Smooth muscle cell (in vitro differentiated cells): Measurements from ENCODE around the gene SPATA9. TPM values are rescaled to one million over a fixed set of nuclear protein-coding genes. Genes with fewer than 3 reads are reported as not detected.

ENCODE experiments used
- DNase-seq: peaks from one replicate; lab custom pipeline; 2025; ENCODE audit not compliant: unreplicated experiment; lab: John Stamatoyannopoulos, UW
- H2AFZ ChIP-seq: fragments of 200-600 bp; sonication (generic); 2 replicates; pipeline ENCODE4 v1.6.0; 2016; ENCODE audit warnings: antibody characterized with exemption, low read depth, mild to moderate bottlenecking
- H3F3A ChIP-seq: fragments of 200-600 bp; sonication (generic); 2 replicates; pipeline ENCODE4 v1.6.0; 2017; ENCODE audit warnings: antibody characterized with exemption, low read depth
- H3K27ac ChIP-seq: fragments of 200-600 bp; sonication (generic); 2 replicates; pipeline ENCODE4 v1.5.1; 2016; ENCODE audit warnings: low read depth, mild to moderate bottlenecking
- H3K27me3 ChIP-seq: fragments of 200-600 bp; sonication (generic); 2 replicates; pipeline ENCODE4 v1.6.1; 2016; ENCODE audit warnings: low read depth, mild to moderate bottlenecking
- H3K36me3 ChIP-seq: fragments of 200-600 bp; sonication (generic); 2 replicates; pipeline ENCODE4 v1.5.1; 2016; ENCODE audit warnings: low read depth
- H3K4me1 ChIP-seq: fragments of 200-600 bp; sonication (generic); 2 replicates; pipeline ENCODE4 v1.5.1; 2016; ENCODE audit warnings: low read depth
- H3K4me2 ChIP-seq: fragments of 200-600 bp; sonication (generic); 2 replicates; pipeline ENCODE4 v1.6.0; 2016; ENCODE audit warnings: mild to moderate bottlenecking
- H3K4me3 ChIP-seq: fragments of 200-600 bp; sonication (generic); 2 replicates; pipeline ENCODE4 v1.5.1; 2016; ENCODE audit warnings: mild to moderate bottlenecking
- H3K79me2 ChIP-seq: fragments of 200-600 bp; sonication (generic); 2 replicates; pipeline ENCODE4 v1.6.0; 2016; ENCODE audit warnings: low read depth, mild to moderate bottlenecking
- H3K9ac ChIP-seq: fragments of 200-600 bp; sonication (generic); 2 replicates; pipeline ENCODE4 v1.6.0; 2016; ENCODE audit warnings: low read depth
- H3K9me3 ChIP-seq: fragments of 200-600 bp; sonication (generic); replicated peaks from 2 replicates; pipeline ENCODE4 v1.5.1; 2016; ENCODE audit warnings: low read depth
- H4K20me1 ChIP-seq: fragments of 200-600 bp; sonication (generic); 2 replicates; pipeline ENCODE4 v1.6.0; 2016; ENCODE audit warnings: low read depth
- WGBS: methylation state at CpG from one replicate; pipeline ENCODE4 v1.1.7; 2016; ENCODE audit warnings: low lambda C conversion rate; 5-methylcytosine and 5-hydroxymethylcytosine counted together
- polyA plus RNA-seq: library from polyadenylated mRNA; unstranded; fragments of >200 nt; fragmentation: Nextera tagmentation; extraction: Ambion mirVana; gene quantifications from 2 replicates; pipeline ENCODE4 v1.2.1, GENCODE V29; 2016
- total RNA-seq: library from RNA; depleted of rRNA; stranded (reverse); fragments of >200 nt; gene quantifications from 2 replicates; pipeline ENCODE4 v1.2.3, GENCODE V29; 2014
- TF ChIP-seq, protein P1 (sequence below): fragments of 200-600 bp; sonication (generic); IDR thresholded peaks from 2 replicates; pipeline ENCODE4 v1.5.1; 2017; ENCODE audit warnings: borderline replicate concordance, mild to moderate bottlenecking, antibody characterized with exemption; ENCODE audit not compliant: insufficient read depth, poor library complexity, severe bottlenecking

The SPATA9 gene
- total and polyA plus RNA-seq, 2 experiments from 2014 or later, result not detected

DNA sequence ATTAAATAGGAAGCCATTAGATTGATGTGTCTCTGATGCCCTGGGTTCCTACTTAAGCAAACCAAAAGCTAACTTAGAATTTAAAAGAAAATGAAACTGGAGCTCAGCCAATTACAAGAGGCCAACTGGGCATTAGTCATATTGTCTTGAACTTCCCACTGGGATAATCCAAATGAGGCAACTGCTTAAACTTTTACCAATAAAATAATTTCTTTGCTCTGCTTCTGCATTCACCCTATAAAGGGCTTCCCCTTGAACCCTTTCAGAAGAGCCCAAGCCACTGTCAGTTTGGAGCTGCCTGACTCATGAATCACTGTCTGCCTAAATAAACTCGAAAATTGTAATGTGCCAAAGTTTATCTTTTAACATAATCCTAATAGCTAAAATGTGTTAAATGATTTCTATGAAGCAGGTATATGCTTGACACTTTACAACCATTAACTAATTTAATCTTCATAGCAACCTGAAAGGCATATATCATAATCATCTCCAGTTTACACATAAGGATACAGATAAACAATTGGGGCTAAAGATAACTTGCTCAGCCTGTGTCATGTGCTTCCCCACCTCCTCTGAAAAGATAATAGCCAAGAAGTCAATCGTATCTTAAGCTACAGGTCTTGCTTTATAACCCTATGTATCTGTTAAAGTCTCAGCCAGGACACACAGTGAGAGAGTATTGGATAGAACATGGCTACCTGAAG, 51.4 kb downstream of the SPATA9 start:
- Histone ChIP-seq H2AFZ (no peak overlapping the region), H3K27ac (peak overlapping the region; percentile 55), H3K4me3 (no peak overlapping the region), H3K4me2 (peak overlapping the region; percentile 59), H3K9ac (no peak overlapping the region), H3K27me3 (no peaks in the 10 kb centered on the region), H3K79me2 (no peaks in the 10 kb centered on the region), H3K9me3 (no peaks in the 10 kb centered on the region), H3K36me3 (no peaks in the 10 kb centered on the region), H3K4me1 (no peaks in the 10 kb centered on the region), H4K20me1 (no peaks in the 10 kb centered on the region), H3F3A (no peaks in the 10 kb centered on the region)
- DNase-seq, result no peak
- 52% methylated on average over 2 of the region's 2 CpGs for WGBS
- TF ChIP-seq, protein P1, sequence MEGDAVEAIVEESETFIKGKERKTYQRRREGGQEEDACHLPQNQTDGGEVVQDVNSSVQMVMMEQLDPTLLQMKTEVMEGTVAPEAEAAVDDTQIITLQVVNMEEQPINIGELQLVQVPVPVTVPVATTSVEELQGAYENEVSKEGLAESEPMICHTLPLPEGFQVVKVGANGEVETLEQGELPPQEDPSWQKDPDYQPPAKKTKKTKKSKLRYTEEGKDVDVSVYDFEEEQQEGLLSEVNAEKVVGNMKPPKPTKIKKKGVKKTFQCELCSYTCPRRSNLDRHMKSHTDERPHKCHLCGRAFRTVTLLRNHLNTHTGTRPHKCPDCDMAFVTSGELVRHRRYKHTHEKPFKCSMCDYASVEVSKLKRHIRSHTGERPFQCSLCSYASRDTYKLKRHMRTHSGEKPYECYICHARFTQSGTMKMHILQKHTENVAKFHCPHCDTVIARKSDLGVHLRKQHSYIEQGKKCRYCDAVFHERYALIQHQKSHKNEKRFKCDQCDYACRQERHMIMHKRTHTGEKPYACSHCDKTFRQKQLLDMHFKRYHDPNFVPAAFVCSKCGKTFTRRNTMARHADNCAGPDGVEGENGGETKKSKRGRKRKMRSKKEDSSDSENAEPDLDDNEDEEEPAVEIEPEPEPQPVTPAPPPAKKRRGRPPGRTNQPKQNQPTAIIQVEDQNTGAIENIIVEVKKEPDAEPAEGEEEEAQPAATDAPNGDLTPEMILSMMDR, result no peak

DNA sequence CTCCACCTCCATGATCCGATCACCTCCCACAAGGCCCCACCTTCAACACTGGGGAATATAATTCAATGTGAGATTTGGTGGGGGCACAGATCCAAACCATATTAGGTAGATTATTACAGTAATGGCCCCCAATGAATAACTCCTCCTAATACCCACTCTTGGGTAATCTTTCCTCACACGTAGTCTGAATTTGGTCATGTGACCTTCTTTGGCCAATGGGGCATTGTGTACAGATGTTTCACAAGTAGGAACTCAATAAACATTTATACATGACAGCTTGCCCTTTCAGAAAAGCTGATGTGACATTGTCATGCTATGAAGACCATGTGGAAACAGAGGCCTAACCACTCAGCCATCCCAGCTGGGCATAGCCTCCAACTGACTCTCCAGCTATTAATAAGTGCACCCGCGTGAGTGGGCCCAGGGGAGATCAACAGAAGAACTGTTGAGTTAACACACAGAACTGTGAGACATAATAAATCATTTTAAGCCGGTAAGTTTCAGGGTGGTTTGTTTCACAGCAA, 52.3 kb downstream of the SPATA9 start:
- 97% methylated on average over 5 of the region's 5 CpGs for WGBS
- H3K27ac ChIP-seq, result no peak overlapping the region
- no peaks in the 10 kb centered on the region for H3K9me3 ChIP-seq
- H3K79me2 ChIP-seq, result no peaks in the 10 kb centered on the region
- no peaks in the 10 kb centered on the region for H4K20me1 ChIP-seq
- no peak overlapping the region for H3K9ac ChIP-seq
- H3K27me3 ChIP-seq, result no peaks in the 10 kb centered on the region
- H3K4me2 ChIP-seq, result no peak overlapping the region
- no peaks in the 10 kb centered on the region for H3K4me1 ChIP-seq
- H3K36me3 ChIP-seq, result no peaks in the 10 kb centered on the region
- H3K4me3 ChIP-seq, result no peak overlapping the region
- no peaks in the 10 kb centered on the region for H3F3A ChIP-seq
- no peak overlapping the region for H2AFZ ChIP-seq
- no peak for DNase-seq
- TF ChIP-seq, protein P1, result no peak

DNA sequence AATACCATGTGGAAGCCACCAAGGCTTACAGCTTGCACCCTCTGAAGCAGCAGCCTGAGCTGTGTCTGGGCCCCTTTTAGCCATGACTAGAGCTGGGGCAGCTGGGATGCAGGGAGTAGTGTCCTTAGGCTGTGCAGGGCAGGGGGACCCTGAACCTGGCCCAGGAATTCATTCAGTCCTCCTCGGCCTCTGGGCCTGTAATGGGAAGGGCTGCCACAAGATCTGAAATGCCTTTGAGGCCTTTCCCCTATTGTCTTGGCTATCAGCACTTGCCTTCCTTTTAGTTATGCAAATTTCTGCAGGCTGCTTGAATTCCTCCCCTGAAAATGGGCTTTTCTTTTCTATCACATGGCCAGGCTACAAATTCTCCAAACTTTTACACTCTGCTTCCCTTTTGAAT, 53.9 kb downstream of the SPATA9 start:
- Histone ChIP-seq H2AFZ (no peak overlapping the region), H3K4me2 (no peak overlapping the region), H3K27me3 (no peaks in the 10 kb centered on the region), H3K27ac (no peak overlapping the region), H4K20me1 (no peaks in the 10 kb centered on the region), H3K9ac (no peak overlapping the region), H3K36me3 (no peaks in the 10 kb centered on the region), H3K9me3 (no peaks in the 10 kb centered on the region), H3K79me2 (no peaks in the 10 kb centered on the region), H3K4me1 (no peaks in the 10 kb centered on the region), H3F3A (no peaks in the 10 kb centered on the region), H3K4me3 (no peak overlapping the region)
- 95% methylated on average over 1 of the region's 1 CpG for WGBS
- TF ChIP-seq, protein P1, result no peak
- no peak for DNase-seq
